Lung (tissue), 12 donors: ENCODE results near the gene SIGLEC1. TPM values are rescaled to one million over a fixed set of nuclear protein-coding genes. Genes with fewer than 3 reads are reported as not detected.
A peak's percentile ranks its signal among the peaks of the same experiment; 100 is the strongest.

Experiments
- ATAC-seq: fragments of 200-7000 bp; cut with Tn5 transposase; one replicate; pipeline ENCODE4 v1.9.1; 2020; ENCODE audit warnings: moderate number of reproducible peaks; ENCODE audit not compliant: insufficient read depth, low FRiP score
- DNase-seq, 3 donors: peaks; one replicate each; pipeline ENCODE4 v3.0.0-alpha.2; 2013 to 2017
- H3K27ac ChIP-seq, 2 donors: one replicate each; pipeline ENCODE4 v1.5.1; 2013; ENCODE audit warnings: mild to moderate bottlenecking in 2 of 2, moderate library complexity in 2 of 2, control low read depth in 1 of 2, inconsistent platforms in 1 of 2, low read depth in 1 of 2, low read length in 1 of 2
- H3K27me3 ChIP-seq, 3 donors: one replicate each; pipeline ENCODE4 v1.5.1; 2013; ENCODE audit warnings: low read length in 2 of 3; ENCODE audit not compliant: control insufficient read depth in 3 of 3, insufficient read depth in 3 of 3
- H3K36me3 ChIP-seq, 4 donors: one replicate each; pipeline ENCODE4 v1.5.1; 2013; ENCODE audit warnings: low read length in 4 of 4, mild to moderate bottlenecking in 1 of 4, moderate library complexity in 1 of 4; ENCODE audit not compliant: control insufficient read depth in 4 of 4, insufficient read depth in 4 of 4
- H3K4me1 ChIP-seq, 5 donors: one replicate each; pipeline ENCODE4 v1.5.1; 2013; ENCODE audit warnings: low read length in 5 of 5, mild to moderate bottlenecking in 2 of 5, moderate library complexity in 1 of 5; ENCODE audit not compliant: control insufficient read depth in 5 of 5, insufficient read depth in 5 of 5
- H3K4me3 ChIP-seq: one replicate; pipeline ENCODE4 v1.5.1; 2013; ENCODE audit warnings: mild to moderate bottlenecking, control low read depth, moderate library complexity
- H3K9ac ChIP-seq, 2 donors: one replicate each; pipeline ENCODE4 v1.5.1; 2013; ENCODE audit warnings: low read length in 2 of 2, control low read depth in 1 of 2; ENCODE audit not compliant: insufficient read depth in 1 of 2
- H3K9me3 ChIP-seq, 4 donors: one replicate each; pipeline ENCODE4 v1.5.1; 2013; ENCODE audit warnings: low read length in 3 of 4, mild to moderate bottlenecking in 1 of 4, moderate library complexity in 1 of 4; ENCODE audit not compliant: control insufficient read depth in 4 of 4, insufficient read depth in 3 of 4
- CTCF ChIP-seq: IDR thresholded peaks from 2 replicates; pipeline ENCODE4 v1.5.1; 2012; ENCODE audit warnings: mild to moderate bottlenecking; ENCODE audit errors: control extremely low read depth, extremely low read depth
- WGBS, 2 donors: extraction: QIAGEN DNeasy Blood & Tissue Kit; methylation state at CpG; one replicate each; pipeline ENCODE4 v1.1.7; 2013; 5-methylcytosine and 5-hydroxymethylcytosine counted together
- polyA plus RNA-seq, 2 donors: library from polyadenylated mRNA; stranded (reverse); fragments of 200-250 nt; gene quantifications; one replicate each; pipeline ENCODE4 v1.2.1, GENCODE V29; 2013
- total RNA-seq, 2 donors: library from RNA; depleted of rRNA in 1 of 2; stranded (reverse); fragments of >200 nt in 1 of 2; gene quantifications; one replicate each; pipeline ENCODE4 v1.2.1, GENCODE V29; 2014 to 2021
- donor health status: control.
- donor health status: control.
- donor health status: Bipolar disorder and iron deficiency.
- donor health status: healthy.
- donor health status: DM: yes; HTN: yes; CAD: no.

The SIGLEC1 gene
- total and polyA plus RNA-seq, 4 donors: 3.7 to 34.2 (median 18.7) TPM

GRCh38 chr20:3735768-3736167 is 23.4 kb upstream of the SIGLEC1 start:
- WGBS, 2 donors: 76 to 79% methylated on average over 4 of the region's 4 CpGs
- no peak overlapping the region for H3K27ac ChIP-seq
- peaks cover 0 to 55% (median 17%) of the 10 kb centered on the region in 5 donors for H3K4me1 ChIP-seq
- no peaks in the 10 kb centered on the region for H3K9me3 ChIP-seq
- ATAC-seq (no peak), DNase-seq (no peak)
- H3K36me3 ChIP-seq: peaks cover 0 to 6% (median 3%) of the 10 kb centered on the region in 4 donors
- no peak overlapping the region for H3K9ac ChIP-seq
- no peak overlapping the region for H3K4me3 ChIP-seq
- TF ChIP-seq CTCF: no peak
- no peaks in the 10 kb centered on the region for H3K27me3 ChIP-seq

GRCh38 chr20:3734111-3734843 is 21.9 kb upstream of the SIGLEC1 start:
- Histone ChIP-seq H3K27me3 (peaks cover 0 to 2% (median 0%) of the 10 kb centered on the region in 3 donors), H3K4me3 (no peak overlapping the region), H3K36me3 (peaks cover 0 to 6% (median 3%) of the 10 kb centered on the region in 4 donors), H3K9ac (no peak overlapping the region), H3K27ac (peak overlapping the region; percentile 61 to 70), H3K9me3 (no peaks in the 10 kb centered on the region), H3K4me1 (peaks cover 0 to 49% (median 14%) of the 10 kb centered on the region in 5 donors)
- TF ChIP-seq CTCF: no peak
- DNase-seq (peak in 1 of 3 donors; percentile 35), ATAC-seq (no peak)
- 50 to 70% methylated on average over 12 of the region's 12 CpGs for WGBS, 2 donors

- H3K4me1 ChIP-seq: peaks cover 0 to 45% (median 14%) of the 10 kb centered on the region in 5 donors
- ATAC-seq (no peak), DNase-seq (peak in 1 of 3 donors; percentile 50)
- H3K36me3 ChIP-seq: peaks cover 0 to 3% (median 0%) of the 10 kb centered on the region in 4 donors
- H3K9ac ChIP-seq: peak overlapping the region in 1 of 2 donors; percentile 76
- WGBS, 2 donors: 66 to 87% methylated on average over 20 of the region's 20 CpGs
- peaks cover 0 to 3% (median 0%) of the 10 kb centered on the region in 3 donors for H3K27me3 ChIP-seq
- H3K9me3 ChIP-seq: no peaks in the 10 kb centered on the region
- no peak for TF ChIP-seq CTCF
- peak overlapping the region; percentile 68 for H3K4me3 ChIP-seq
- peak overlapping the region; percentile 75 to 80 for H3K27ac ChIP-seq
Observed at GRCh38 chr20:3733119-3733995, 21.0 kb upstream of the SIGLEC1 start.
